ENCODE data around the gene SLX4IP. TPM values are rescaled to one million over a fixed set of nuclear protein-coding genes. Genes with fewer than 3 reads are reported as not detected.

Gene SLX4IP
- polyA plus RNA-seq, 4 donors, result 3.8 to 11.1 (median 8.6) TPM

DNA sequence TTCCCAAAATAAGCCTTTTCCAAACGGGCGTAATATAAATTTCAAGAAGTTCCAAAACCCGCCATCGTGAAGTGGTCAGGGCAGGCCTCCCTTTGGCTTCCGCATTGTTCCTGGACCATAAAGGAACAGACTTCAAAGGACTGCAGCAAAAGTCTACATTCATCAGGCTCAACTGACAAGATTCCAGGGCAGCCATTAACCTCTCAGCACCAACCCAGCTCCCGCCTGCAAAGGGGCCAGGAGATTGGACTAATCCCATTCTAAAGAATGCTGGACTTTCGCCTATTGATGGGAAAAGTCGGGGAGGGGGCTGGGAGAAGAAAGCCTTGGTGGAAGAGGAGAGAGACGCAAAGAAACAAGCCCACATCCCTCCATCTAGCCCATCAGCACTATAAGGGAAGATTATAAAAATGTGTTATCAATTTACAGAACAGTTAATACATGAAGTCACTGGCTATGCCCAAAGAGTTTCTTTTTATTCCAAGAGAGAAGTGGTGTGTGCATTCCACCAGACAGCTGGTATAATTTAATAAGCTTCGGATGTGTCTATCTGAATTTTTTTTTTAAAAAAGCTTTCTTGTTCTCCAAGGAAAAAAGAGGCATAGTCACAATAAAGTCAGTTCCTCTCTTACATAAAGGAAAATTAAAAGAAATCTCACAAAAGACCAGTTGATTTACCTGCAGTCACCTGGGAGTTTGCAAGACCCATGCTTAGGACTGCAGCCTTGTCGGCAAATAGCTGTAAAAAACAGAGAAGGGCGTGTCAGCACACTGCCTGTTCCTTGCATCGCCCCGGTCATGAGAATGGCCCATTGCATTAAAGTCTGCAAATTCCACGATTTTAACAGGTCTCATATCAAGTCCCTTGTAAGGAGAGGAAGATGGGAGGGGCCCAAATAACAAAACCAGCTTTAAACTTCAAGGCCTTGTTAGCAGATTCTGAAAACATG is 220.9 kb downstream of the SLX4IP start:
- DNase-seq (ENCODE audit: low read depth in 4 of 4, low spot score in 3 of 4), result no peak

DNA sequence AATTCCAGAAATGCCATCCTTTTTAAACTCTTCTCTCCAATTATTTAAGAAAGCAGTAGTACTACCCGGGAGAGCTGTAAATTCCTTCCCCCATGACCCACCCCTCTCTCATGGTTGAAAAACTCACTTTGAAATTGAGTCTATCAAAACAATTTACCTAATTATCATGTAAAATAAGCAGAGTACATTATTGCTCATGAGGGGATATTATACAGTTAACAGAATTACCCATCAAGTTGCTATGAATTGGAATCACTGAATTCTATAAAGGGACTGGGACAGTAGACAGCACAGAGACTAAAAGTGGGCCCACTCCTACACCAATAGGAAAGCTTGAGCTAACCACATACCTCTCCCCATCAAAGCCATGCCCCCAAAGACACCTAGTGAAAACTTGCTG is 222.3 kb downstream of the SLX4IP start:
- no peak for DNase-seq (ENCODE audit: low read depth in 4 of 4, low spot score in 3 of 4)

DNA sequence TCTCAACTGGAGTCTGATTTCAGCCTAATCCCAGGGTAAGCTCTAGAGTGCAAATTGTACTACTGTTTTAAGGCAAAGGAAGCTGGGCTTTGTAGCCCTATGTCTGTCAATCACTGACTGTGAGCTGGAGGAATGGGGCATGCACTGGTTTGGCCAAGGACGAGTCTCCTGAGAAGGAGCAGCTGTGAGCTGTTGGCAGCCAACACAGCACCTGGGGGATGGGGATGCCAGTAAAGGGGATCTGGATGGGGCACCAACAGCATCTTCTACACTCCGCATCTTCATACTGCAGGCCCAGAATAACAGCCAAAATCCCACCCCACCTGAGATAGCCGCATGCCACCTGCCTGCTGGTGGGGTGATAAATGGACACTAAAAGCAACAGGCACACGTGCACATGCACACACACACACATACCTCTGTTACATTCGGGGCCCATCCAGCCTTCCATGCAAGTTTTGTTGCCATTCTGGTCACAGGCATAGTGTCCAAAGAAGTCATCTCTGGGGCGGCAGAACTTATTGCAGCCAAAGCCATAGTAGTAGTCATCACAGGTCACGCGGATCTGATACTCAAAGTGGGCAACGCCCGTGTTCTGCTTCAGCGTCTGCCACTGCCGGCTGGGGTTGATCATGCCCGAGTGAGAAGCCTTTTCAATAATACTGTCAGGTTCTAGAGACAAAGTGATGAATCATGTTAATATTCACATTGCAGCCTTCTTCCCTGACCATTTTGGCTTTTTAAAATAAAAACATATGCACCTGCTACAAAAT is 223.1 kb downstream of the SLX4IP start:
- no peak for DNase-seq (ENCODE audit: low read depth in 4 of 4, low spot score in 3 of 4)

DNA sequence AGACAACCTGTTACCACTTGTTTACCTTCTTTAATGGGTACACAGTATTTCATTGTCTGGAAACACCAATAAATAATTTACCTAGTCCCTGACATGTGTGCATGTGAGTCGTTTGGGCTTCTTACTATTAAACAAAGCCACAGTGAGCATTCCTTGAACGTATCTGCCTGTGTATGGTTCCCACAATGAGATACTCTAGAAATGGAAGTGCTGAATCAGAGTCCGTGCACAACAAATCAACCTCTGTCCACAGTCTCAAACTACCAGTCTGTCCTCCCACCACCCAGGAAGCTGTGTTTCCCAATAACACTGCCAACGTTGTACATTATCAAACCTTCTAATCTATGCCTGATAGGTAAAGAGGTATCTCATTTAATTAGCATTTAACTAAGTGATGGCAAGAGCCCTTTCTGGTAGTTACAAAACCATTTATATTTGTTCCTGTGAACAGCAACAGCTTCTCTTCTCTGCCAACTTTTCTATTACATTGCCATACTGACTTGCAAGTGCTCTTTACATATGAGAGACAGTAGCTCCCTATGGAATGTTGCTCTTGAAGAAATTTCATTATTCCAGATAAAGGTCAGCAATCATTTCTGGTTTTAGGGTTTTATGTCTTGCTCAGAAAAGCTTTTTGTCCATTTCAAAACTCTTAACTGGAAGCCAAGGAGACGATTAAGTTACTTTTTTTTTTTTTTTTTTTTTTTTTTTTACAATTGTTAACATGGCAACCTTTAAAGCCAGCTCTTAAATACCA is 223.9 kb downstream of the SLX4IP start:
- DNase-seq (ENCODE audit: low read depth in 4 of 4, low spot score in 3 of 4), result no peak

DNA sequence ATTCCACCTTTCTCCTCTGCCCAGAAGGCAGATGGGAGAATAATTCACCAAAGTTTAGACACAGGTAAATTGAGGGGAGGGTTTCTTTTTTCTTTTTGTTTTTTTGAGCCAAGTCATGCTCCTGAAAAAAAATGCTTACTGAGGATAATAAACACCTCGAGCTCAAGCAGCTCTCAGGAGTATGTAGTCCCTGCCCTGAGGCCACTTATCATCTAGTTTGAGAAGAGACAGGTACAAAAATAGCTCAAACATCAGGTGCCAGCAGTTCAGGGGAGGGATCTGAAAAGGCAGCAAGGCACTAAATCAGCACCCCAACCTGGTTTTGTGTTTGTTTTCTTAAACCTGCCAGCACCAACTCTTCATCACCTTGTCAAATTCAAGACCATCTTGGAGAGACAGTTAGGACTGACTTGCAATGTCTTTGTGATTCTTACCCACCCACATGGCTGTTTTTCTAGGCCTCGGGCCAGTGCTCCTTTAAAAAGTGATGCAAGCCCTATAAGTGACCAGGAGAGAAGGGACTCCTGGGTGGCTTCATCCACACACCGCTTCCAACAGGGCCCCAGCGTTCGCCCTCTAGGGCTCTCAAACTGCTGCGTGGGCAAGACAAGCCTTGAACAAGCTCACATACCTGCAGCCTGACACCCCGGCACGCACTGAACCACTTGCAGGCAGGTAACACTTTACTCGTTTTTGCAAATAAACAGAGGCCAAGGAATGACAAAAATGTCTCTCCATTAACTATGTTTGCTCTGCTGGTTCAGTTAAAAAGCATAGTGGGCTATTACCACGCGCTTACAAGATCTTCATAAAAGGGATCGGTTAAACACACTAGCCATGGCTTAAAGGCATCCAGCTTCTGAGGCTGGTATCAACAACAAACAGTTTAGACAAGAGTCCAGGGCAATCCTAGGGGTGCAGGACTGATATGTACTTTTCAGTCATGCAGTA is 224.8 kb downstream of the SLX4IP start:
- no peak for DNase-seq (ENCODE audit: low read depth in 4 of 4, low spot score in 3 of 4)

DNA sequence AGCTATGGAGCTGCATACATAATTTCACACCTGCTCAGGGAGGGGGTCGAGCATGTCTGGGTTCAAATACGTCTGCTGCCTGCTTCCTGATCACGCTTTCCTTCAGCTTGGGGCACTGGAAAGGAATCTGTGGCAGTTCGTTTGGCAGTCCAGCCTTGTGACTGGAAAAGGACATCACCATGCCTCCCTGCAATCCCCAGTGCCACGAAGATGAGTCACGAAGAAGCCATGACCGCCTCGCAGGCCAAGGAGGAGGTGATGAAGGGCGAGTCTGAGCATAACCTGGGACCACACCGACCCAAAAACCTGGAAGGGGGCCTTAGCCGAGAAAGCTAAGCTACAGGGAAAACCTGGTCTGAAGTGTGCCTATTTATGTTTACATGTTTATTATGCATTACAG is 225.6 kb downstream of the SLX4IP start:
- DNase-seq (ENCODE audit: low read depth in 4 of 4, low spot score in 3 of 4), result no peak

DNA sequence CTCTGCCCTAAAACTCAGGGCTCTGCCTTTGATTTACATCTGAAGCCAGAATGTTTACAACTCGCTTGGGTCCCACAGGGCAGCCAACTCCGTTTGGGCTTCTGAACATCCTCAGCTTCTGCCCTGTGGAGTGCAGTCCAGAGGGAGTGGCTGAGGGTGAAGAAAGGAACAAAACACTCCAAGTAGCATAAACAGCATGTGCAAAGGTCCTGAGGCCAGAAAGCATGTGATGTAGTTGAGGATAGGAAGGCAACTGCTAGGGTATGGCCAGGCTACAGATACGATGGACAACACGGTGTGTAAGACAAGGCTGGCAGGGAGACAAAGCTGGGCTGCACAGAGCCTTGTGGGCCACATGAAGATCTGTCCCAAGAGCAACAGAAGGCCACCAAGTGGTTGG is 226.2 kb downstream of the SLX4IP start:
- no peak for DNase-seq (ENCODE audit: low read depth in 4 of 4, low spot score in 3 of 4)

DNA sequence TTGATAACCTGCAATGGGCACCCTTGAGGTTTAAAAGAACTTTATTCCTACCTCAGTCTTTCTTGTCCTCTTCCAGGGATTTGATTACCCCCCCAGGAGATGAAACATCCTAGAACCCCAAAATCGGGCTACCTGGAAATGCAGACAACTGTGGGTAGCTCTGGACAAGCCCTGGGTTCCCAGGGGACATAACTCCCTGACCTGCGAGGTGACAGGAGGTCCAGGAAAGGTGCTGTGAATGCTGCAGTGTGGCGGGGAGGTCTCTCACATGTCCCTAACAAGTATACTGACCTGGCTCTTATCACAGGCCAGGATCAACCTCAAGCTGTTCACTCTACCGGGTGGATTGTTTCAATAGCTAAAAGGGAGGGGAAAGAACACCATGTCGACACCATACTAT is 227.0 kb downstream of the SLX4IP start:
- DNase-seq (ENCODE audit: low read depth in 4 of 4, low spot score in 3 of 4), result no peak

DNA sequence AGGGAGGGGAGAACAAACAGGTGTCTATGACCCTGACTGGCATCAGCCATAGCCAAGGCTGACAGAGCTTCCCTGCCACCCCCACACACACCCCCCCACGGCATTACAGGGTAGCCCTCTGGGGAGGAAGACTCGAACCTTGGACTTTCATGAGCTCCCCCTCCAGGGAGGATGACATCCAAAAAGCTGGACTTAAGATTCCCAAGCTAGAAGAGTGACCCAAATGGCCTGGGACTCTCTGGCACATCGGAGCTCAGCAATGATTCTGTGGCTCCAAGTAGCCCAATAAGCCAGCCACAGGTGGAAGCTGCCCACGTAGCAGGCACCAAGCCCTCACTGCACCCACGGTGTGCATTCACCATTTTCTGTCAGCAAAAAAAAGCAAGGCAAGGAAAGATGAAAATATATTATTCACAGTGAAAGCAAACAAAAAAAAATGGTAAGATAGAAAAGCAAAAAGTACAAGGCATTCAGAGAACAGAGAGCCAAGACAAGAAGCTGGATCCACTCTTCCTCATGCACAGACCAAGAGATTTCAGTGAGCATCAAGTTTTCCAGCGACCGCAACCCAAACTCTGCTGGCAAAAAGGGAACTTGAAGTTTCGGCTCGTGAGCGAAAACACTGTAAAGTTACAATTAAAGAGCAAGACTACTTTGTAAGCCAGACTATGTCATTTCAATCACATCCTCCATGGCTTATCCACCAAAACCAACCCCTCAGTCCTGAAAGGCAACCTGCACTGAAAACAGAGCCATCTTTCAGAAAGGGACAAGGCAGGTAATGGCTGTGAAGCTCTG is 227.8 kb downstream of the SLX4IP start:
- DNase-seq (ENCODE audit: low read depth in 4 of 4, low spot score in 3 of 4), result no peak

DNA sequence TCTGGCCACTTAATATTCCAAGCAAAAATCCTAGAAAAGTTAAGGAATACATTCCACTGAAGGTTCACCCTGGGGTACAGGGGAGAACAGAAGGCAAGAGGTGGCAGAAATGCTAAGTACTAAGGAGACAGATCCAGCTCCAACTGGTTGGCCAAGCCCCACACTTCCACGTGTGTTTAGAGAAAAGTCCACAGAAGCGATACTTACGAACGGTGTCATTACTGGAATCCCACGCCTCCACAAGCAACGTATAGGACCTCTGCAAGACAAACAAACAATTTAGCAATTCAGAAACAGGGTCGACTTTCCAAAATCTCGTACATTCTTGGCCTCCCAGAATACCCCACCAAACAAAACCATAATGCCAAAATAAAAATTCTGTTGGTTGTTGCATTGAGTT is 228.7 kb downstream of the SLX4IP start:
- DNase-seq (ENCODE audit: low read depth in 4 of 4, low spot score in 3 of 4), result no peak

DNA sequence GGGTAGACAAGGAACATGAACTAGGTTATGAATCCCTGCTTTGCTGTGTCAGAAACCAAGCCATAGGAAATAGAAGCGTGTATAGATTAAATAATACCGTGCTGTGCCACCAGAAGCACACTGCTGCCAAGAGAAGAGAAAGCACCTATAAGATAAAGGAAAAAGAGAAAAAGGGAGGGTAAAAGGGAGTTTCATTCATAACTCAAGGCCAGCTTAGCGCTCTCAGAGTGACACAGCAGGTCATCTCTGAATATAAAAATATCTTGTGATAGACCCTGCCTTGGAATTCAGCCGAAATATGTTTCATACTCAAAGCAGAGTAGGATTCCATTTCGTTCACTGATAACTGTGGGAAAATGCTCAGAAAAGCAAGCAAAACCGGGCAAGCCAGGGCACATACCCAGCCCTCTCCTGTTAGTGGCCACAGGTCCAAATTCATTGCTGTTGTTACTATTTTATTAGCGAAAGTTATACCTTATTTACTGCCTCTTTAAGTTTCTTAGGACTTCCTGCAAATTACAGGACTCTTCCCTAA is 230.0 kb downstream of the SLX4IP start:
- DNase-seq (ENCODE audit: low read depth in 4 of 4, low spot score in 3 of 4), result no peak

DNA sequence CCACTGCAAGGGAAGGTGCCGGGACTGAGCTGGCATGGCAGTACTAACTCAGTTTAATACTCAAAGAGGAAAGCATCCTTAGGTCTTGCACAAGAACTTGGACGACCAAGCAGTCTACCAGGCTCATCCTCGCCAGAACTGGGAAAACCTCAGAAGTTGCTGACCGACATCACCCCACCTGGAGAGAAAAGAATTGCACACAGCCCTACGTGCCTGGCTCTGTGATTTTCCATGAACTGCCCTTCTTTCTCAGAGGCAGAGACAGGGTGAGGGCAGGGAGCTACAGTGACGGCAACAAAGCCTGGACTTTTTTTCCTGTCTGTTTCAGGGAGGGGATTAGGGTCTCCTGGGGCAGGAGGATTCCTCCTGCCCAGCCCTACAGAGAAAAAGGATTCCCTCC is 230.7 kb downstream of the SLX4IP start:
- DNase-seq (ENCODE audit: low read depth in 4 of 4, low spot score in 3 of 4), result no peak

DNA sequence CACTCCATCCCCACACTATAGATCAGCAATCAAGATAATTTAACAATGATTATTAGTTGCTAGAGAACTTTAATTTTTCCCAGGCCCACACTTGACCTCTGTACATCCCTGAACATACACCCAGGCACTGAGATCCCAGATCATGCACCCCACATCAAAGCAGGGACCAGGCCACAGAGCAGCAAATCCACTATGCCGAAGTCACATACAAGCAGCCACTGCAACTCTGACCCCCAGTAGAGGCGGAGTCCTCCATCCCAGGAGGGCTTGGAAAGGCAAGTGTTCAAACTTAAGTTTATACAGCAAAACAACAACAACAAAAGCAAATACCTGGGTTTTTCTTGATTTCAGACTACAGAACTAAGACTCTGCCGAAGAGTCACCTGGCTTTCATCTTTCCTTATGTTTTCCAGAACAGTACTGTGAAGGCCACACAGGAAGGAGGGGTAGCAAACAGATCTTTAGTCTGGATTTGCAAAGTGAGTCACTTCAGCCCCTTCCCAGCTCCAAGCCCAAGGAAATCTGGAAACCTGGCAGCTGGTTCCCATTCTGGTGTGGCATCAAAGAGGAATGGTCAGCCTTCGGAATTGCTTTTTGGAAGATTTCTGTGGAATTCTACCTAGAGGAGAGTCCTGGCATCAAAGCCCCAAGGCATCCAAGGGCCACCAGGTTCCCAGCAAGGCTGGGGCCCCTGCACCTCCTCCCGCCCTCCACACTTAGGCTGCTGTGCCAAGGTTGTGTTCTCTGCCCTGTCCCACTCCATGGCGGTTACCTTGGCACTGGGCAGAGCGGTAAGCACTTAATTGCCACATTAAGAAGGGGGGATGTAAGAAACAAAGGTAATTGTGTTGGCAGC is 231.3 kb downstream of the SLX4IP start:
- DNase-seq (ENCODE audit: low read depth in 4 of 4, low spot score in 3 of 4), result no peak

DNA sequence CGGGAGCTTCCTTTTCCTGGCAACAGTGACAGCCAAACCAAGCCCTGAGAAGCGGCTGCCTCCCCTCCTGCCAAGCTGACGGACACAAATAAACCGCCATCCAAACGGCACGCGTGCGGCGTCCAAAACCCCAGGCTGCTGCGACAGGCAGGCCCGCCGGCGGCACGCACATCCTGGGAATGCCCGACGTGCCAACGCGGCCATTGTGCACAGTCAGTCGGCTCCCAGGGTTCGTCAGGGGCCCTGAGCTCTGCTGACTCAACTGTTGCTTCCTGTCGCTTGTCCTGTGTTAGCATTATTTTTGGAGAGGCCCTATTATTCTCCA is 231.9 kb downstream of the SLX4IP start:
- DNase-seq (ENCODE audit: low read depth in 4 of 4, low spot score in 3 of 4), result no peak

DNA sequence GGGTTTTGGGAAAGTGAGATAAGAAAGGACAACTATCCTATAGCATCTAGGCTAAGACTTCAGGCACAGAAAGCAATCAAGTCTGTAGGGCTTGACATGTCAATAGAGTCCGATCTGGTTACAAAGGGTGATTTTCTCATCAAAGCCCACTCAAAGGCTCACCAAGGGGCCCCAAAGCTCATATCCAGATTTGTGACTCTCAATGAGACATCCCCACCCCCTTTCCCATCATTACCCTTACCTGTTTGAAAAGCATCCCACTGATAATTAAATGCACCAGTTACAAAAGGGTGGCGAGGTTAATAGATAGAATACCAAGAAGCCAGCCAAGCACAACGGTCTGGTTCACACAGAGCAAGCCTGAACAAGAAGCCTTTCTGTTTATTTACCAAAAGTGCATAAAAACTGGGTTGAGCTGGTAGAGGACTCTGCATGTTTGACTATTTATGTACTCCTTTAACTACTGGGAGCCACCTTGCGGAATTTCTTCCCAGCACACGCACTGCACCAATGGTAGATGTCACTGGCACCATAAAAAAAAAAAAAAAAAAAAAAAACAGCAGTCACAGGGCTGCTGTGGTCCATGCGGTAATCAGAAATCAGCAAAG is 232.6 kb downstream of the SLX4IP start:
- DNase-seq (ENCODE audit: low read depth in 4 of 4, low spot score in 3 of 4), result no peak

DNA sequence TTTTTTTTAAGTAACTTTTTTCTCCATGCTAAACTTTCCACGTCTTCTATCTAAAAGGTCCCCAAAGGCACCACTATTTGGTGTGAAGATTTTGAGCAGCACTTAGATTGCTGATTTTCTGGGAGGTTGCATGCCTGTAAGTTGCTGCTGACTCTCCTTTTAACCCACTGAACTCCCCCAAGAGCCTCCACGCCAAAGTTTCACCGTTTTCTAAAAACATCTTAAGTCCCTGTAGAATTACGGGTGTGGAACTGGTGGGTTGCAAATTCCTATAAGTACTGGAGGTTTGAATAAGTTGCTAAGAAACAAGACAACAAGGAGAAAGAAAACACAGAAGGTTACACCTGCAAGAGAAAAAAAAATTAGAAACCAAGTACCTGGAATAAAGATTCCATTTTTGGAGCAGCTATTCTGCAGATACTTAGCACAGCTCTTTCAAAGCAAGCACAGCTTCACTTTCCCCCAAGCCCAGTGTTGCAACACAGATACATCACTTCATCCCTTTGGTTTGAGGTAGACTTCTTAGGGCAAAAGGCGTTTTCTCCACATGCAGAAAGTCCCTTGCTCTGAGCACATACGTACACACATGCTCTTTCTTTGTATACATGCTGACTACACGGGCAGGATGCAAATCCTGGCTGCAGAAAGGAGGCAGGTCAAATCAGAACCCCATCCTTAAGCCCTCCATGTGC is 233.7 kb downstream of the SLX4IP start:
- no peak for DNase-seq (ENCODE audit: low read depth in 4 of 4, low spot score in 3 of 4)

DNA sequence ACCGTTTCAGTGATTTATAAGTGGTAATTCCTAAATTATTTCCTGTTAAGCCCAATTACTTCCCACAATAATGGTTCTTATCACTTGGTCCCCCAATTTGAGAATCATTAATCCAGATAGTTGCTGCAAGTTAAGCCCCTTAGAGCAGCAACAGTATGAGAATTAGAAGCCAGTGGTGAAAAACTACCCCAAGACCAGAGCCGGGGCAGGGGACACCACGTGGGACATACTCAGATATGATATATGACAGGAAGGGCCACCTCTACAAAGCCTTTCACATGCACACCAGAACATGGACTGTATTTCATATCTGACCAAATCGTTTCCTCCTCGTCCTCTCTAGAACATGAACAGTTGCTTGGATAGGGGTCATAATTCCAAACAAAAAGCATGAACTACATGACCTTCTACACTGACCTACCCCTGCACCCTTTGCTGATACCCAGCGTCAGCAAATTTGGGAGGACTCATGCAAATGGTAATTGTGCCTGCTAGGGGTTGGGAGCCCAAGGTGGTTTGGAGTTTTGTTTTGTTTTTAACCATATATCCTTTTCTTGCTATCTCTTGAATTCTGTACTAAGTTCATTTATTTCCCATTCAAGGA is 234.8 kb downstream of the SLX4IP start:
- DNase-seq (ENCODE audit: low read depth in 4 of 4, low spot score in 3 of 4), result no peak

Data from left renal pelvis (tissue), 4 donors.